Iris pigment epithelial cell (primary cell): Measurements from ENCODE around the gene MTM1.

ENCODE experiments used
- DNase-seq: peaks from one replicate; pipeline ENCODE4 v3.0.0-alpha.2; 2011; ENCODE audit warnings: low read depth

Gene MTM1

DNA sequence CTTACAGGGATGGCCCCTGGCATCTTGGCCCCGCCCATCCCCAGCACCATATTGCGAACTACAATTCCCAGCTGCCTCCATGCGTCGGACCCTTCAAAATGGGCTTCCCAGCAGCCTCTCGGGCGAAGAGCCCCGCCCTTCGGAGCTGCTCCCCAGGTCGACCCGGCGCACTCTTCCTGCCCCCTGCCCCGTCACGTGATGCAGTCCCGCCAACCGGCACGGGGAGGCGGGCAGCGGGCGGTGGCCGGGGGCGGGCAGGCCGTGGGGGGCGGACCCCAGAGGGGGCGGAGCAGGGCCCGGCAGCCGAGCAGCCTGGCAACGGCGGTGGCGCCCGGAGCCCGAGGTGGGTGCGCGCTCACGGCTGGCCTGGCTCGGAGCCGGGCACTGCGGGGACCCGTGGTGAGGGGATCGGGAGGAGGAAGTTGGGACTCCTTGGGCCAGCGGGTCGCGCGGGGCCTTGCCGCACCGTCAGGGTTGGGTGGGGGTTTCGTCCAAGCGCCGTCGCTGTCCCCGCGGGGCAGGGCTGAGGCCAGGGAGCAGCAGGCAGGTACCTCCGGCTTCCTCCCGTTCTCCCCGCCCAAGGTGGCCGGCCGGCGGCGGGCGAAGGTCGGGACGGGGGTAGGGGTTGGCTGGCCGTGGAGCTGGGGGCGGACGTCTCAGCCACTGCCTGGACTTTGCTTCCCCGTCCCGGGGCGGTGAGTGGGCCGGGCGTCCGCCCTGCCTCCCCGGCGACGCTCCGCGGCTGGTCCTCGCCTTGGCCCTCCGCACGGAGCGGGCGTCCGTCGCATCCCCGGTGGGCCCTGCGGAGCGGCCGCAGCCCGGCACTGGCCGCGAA, at the start of gene MTM1:
TSS of gene MTM1 (plus strand) at position 302 of the 835 bp plus-strand sequence. CDS start 23,994 bp downstream, outside the sequence.
- DNase-seq, result peak; percentile 95

DNA sequence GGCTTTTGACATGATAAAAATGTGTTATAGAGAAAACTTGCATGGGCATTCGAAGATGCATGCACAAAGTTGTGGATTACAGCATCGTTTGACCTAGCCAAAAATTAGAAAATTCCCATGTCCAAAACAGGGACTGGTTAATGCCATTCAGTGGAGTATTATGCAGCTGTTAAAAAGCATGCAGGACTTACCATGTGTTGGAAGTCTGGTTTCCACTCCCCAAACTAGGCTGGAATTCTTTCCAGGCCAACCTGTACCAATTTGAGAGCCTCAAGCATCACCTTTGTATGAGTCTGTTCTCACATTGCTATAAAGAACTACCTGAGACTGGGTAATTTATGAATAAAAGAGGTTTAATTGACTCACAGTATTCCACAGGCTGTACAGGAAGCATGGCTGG, 45.9 kb upstream of the MTM1 start:
- no peak for DNase-seq

DNA sequence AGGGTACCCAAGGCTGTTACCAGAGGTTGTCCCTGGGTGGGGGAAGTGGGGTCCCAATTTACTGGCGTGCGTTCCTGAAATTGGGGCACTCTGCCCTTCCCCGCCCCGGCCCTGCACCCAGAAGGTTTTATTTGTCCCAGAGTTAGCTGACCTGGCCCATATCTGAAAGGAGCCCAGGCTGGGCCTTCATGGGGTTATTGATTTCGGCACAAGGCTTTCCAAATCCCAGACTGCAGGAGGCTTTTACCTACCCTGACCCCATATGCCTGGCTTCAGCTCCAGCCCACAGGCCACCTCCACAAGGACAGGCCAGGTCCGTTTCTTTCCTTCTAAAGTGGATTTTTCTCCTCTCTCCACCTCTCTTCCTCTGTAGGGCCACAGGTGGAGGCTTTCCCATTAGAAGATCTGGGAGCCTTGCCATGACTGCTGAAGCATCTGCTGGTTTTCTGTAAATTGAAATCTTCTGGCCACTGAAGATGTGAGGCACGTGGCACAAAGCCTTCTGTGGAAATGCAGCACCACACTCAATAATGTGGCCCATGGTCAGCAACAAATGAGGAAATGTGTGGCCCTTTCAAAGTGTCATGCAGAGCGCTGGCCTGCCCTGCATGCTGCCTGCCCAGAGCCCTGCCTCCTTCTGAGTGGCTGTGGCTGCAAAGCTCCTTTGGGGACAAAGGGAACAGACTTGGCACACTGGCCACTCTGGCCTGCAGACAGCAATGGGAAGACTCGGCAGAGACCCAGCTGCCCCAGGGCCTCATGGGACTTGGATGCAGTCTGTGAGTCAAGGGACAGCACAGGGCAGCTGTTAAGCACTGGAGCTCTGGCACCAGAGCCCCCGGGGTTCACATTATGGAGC, 43.1 kb upstream of the MTM1 start:
- DNase-seq, result no peak

DNA sequence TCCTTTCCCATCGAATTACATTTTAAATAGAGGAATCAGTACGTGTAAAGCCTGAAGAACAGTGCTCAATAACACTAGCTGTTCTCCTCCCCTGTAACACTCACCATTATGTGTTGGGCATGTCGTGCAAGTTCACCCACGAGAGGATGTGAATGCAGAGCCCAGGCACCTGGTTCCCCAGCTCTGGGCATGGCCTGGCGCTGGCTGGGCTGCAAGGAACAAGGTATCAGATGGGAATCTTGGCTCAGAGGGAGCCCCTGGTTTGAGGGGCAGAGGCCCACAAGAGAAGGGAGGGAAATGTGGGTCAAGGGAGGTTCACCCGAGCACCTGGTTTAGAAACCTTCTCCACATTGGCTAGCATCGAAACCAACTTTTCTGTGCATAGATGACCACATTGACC, 41.7 kb upstream of the MTM1 start:
- DNase-seq, result no peak

DNA sequence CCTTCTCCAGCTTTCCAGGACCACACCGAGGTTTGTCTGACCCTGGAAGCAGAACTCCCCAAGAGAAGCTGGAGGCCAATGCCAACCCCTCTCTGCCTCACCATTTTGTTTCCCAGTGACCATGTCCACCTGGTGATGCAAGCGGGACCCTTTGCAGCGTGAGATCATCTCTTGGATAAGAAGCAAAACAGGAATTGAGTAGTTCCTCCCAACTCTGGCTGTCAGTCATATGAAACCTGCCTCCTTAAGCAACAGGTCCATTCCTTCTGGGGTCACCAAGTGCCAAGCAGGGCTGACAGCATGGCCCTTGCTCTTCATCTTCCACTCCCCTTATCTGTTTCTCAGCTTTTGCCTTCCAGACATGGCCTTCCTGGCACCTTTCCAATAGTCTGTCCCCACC, 41.3 kb upstream of the MTM1 start:
- DNase-seq, result no peak

DNA sequence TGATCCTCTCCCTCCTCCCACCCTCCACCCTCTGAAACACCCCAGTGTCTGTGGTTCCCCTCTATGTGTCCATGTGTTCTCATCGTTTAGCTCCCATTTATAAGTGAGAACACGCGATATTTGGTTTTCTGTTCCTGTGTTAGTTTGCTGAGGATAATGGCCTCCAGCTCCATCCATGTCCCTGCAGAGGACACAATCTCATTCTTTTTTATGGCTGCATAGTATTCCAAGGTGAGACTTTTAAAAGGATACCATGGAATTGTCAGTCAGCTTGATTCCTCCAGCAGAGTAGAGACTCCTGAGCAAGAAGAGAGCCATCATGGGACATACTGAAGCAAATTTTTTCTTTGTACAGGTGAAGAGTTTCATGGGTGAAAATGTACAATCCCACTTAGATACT, 38.8 kb upstream of the MTM1 start:
- DNase-seq, result no peak

DNA sequence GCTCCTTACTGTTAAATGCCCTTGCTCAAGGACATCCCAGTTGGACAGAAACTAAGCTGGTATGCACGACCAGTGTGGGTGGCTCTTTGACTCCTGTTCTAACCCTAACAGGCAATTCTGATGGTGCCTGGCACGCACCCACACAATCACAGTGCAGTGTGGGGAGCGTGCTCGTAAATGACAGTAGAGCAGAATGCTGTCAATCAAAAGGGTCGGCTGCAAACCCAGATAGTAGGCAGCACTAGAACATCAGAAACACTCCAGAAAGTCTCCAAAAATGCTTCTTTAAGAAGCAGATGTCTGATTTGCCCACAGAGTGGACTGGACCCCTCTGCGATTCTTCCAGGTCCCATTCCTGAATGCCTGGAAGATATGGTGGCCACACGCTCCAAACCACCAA, 37.6 kb upstream of the MTM1 start:
- DNase-seq, result no peak

DNA sequence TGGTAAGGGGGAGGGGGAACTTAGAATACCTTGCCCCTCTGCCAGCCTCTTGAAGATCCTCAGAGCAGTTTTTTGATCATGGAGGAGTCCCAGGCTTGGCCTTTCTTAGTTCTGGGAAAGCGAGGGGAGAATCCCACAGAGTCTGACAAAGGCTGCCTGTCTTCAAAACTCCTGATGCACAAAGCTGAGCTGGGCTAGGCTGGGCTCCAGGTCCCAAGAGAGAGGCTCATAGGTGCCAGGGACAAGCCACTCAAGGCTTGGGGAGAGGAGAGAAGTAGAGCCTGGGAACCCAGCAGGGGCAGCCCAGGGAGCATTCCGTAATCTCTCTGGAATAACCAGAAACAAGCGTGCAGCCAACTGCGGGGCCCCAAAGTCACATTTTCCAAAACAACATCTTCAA, 37.0 kb upstream of the MTM1 start:
- DNase-seq, result no peak

DNA sequence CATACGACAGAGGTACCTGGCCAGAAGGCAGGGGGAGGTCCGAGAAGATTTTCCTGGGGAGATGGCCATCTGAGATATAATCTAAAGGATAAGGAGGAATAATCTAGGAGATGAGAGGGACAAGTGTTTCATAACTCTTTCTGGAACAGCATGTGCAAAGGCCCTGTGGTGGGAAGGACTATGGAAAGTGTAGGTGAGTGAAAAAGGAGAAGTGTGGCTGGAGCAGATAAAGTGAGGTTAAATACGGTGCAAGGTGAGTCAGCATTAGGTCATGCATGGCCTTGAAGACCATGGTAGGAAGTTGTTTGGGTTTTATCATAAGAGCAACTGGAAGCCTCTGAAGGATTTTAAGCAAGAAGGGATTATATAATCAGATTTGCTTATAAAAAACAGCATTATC, 34.6 kb upstream of the MTM1 start:
- no peak for DNase-seq

DNA sequence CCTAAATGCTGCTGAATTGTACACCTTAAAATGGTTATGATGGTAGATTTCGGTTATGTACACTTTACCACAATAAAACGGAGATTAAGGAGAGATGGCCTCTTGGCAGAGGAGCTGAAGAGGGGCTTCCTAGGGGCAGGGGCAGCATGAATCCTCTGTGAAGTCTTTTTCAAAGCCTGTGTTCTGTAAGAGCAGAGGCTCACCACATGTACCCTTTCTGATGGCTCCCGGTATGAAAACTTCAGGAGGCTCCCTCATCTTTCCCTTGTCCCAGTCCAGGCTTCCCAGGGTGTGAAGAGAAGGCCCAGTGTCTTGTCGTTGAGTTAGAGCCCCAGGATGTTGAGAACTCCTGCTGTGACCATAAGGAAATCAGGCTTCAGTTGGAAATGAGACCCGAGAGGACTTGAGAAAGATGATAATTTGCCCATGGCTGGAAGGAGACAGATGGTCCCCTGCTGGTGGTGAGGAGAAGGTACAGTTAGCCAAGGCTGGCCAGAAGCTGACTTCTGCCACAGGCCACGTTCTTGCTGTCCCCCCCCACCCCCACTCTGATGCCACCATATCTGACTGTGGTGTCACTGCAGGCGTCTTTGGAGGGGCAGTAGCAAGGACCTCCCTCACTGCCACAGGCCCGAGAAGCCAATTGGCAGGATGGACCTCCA, 31.8 kb upstream of the MTM1 start:
- DNase-seq, result no peak

DNA sequence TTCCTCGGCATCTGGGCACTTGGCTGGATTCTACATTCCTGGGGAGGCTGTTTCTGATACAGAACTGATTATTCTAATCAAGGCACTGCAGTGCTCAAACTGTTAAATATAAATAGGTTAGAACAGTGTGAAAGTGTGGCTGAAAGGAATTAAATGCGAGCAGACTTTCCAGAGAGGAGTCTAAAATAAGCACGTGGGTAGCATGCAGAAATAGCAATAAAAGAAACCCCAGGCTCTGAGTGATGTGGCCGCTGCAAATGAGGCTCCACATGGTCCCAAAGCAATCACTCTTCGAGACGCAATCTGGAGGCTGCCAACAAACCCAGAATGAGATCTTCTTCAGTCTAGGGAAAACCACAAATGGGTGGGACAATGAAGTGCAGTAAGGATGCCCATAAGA, 30.6 kb upstream of the MTM1 start:
- no peak for DNase-seq

DNA sequence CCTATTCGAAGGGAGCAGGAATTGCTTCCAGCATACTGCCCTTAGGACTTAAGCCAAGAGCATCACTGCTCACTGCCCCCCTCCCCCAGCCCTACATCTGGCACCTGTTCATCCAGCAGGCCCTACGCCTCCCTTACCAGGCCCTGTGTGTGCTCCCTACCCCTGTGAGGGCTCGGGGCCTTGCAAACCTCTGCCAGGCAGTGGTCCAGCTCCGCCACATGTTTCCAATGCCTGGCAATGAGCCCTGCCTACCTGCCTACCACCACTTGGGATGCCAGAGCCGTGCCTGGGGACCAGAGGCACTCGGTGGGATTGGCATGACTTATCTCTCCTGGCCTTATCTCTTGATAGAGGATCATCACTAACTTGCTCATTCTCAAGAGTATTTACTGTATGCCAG, 27.5 kb upstream of the MTM1 start:
- no peak for DNase-seq

DNA sequence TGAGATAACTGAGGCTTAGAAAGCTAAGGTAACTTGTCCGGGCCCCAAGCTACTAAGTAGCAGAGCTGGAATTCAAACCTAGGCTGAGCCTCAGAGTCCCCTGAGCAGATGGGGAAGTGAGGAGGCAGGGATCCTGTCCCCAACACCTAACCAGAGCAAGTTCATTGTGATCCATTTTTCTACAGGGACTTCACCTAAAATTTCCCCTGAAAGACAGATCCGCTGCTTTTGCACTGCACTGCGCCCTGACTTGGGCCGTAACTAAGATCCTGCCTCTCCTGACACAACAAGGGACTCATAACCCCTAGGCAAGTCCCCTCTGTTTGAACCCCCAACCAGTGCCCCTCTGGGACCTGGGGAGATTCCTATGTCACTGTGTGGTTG, 25.6 kb upstream of the MTM1 start:
- DNase-seq, result no peak

DNA sequence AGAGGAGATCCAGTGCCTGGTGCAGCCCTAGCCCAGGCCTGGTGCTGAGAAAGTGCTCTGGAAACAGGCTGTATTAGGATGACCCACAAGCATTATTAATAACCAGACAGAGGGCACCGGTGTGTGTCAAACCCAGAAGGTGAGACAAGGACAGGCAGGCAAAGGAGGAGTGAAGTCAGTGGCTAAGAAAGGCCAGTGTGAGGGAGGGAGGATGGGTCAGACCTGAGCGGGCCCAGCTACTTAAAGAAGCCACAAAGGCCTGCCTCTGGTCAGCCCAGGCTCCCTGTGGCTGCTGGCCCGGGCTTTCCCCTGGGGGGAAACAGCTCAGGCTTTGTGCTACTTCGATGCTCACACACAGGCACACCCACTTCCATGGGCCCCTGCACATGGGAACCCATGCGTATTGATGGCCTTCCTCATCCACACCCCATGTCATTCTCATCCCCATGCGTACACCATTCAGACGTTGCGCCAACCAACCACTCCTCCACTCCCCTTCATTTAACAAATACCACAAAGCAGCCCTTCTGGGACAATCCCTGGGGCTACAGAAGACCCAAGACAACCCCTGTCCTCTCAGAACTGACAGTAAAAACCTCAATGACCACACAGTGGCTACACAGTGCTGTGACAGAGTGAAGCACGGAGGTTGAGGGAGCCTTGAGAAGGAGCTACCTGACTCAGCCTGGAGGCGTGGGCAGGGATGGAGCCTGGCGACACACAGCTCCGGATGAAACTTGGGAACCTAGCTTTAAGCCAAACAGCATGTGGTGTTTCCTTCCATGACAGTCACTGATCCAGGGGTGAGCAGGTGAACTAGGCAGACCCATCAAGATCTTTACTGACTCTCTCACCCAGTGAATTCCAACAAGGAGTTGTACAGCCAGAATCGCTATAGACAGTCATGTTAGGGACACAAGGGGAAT, 24.9 kb upstream of the MTM1 start:
- no peak for DNase-seq

DNA sequence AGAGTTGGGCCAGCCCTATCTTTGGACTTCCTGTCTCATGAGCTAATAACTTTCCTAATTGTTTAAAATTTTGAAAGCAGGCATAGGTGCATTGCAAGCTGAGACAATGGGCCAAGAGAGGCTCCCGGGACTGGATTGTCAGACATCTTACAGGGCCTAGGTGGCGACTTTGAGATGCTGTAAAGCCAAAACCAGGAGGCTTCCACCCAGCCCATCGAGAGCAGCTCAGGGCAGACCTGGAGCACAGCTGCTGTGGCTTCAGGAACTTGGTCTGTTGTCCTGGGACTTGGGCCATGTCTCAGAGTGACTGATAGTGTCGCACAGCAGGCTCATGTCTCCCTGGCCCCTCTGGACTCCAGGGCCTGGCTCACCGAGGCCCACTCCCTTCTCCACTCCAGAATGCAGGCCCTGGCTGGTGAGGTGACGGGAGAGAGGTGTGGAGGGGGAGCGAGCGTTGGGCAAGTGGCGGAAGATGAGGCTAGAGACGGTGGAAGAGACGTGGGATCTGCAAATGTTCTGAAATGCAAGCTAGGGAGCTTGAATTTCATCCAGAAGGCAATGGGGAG, 24.1 kb upstream of the MTM1 start:
- DNase-seq, result no peak

DNA sequence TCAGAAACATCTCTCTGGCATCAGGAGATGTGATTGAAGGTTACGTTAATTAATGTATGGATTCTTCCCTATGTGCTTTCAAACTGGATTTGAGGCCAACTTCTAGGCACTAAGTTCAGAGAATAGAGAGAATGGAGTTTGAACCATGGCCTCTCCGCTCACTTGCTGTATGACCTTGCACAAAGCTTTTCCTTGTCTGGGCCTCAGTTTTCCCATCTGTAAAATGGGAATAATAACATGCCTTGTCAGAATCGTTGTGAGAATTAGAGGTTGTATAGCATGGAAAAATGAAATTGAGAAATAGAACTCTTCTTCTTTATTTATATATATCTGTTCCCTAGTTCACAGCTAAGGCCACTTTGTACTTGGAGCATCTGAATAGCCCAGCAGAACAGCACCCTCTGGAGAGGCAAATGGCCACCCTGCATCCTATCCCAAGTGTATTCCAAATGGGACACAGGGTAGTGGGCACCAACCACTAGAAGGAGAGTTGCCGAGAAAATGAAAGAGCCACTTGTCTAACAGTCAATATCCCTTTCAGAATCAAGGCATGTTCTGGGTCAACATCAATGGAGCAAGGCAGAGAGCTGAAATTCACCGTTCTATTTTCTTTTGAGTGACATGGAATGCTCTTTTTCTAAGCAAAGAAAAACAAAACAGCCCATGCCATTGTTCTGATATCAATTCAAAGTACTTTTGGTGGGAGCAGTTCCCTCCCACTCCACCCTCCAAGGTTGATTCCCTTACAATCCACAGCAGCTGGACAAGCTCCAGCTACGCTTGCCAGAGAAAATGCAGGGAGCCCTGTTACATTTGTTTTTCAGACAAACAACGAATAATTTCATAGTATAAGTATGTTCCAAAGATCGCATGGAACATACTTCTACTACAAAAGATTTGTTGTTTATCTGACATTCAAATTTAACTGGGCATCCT, 23.3 kb upstream of the MTM1 start:
- DNase-seq, result no peak

DNA sequence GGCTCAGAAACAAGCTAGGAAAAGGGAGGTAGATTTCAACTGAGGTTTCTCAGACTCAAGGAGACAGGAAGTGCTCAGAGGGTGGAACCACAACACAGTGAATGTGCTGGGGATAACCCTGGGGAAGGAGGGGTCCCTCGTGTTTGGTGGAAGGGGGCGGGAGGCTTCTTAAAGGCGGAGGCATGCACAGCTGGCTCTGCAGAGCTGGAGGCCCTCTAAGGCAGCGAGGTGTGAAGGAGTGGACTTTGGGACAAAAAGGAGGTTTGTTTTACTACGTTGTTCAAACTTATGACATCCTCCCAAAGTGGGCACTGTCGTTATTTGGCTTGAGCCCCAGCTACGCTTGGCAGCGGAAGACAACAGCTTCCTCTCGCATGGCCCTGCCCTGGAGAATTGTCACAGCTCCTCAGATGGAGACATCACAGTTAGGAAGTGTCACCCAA, 21.7 kb upstream of the MTM1 start:
- no peak for DNase-seq

DNA sequence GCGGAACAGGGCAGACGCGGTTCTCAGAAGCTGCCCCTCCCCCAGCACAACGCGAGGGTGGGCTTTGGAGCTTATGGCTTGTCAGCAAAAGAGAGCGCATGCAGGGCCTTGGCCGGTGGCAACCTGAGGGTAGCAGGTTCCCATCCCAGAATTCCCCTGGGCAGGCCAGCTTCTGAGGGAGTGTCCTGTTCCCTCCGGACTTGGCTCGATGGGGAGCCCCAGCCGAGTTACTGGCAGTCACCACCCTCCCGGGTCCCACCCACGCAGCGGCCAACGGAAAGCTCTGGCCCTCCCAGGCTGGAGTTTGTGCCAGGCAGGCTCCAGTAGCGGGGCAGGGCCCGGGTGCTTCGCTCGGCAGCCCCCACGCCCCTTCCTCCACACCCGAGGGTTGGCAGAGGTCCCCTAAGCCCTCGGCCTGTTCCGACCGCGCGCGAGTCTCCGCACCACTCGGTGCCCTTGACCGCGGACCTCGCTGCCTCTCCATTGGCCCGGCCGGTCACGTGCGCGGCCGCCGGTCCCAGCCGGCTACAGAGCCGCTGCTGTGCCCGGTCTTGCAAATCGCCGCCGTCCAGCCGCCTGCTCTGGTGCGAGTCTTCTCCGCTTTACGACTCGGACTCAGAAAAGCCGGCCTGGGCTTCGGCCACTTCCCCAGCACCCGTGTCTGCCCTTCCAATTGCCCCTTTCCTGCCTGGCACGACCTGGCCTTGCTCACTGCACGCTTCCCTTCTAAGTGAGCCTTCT, 20.9 kb upstream of the MTM1 start:
- DNase-seq, result peak; percentile 56

DNA sequence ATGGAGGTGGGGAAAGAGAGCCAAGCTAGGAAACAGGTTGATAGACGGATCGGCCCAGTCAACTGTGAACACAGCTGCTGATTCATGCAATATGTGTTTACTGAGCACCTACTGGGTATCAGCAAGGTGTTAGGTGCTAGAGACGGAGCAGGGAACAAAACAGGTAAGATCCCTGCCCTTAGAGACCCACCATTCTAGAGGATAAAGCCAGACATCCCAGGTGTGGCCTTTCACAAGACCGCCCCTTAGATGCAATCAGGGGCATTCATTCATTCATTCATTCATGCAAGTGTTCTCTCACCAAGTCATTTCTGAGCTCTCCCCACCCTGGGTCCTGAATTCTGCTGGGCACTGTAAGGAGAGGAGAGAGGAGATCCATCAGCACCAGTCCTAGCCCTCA, 20.2 kb upstream of the MTM1 start:
- no peak for DNase-seq
